ENCODE results near the gene CLCN5. TPM values are rescaled to one million over a fixed set of nuclear protein-coding genes. Genes with fewer than 3 reads are reported as not detected.

CLCN5 gene
- total RNA-seq, 1 experiment from 2014 or later = 10.7 TPM

GRCh38 chrX:49921109-49921508 is 1.3 kb upstream of the CLCN5 start (continued):
- TF ChIP-seq, protein P1, sequence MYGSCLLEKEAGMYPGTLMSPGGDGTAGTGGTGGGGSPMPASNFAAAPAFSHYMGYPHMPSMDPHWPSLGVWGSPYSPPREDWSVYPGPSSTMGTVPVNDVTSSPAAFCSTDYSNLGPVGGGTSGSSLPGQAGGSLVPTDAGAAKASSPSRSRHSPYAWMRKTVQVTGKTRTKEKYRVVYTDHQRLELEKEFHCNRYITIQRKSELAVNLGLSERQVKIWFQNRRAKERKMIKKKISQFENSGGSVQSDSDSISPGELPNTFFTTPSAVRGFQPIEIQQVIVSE (CRISPR knock-in tag; IDR thresholded peaks at IDR 0.05; ENCODE audit: borderline replicate concordance) = no peak
- TF ChIP-seq NR2C2 (CRISPR knock-in tag; IDR thresholded peaks at IDR 0.05) = no peak
- TF ChIP-seq, protein P2, sequence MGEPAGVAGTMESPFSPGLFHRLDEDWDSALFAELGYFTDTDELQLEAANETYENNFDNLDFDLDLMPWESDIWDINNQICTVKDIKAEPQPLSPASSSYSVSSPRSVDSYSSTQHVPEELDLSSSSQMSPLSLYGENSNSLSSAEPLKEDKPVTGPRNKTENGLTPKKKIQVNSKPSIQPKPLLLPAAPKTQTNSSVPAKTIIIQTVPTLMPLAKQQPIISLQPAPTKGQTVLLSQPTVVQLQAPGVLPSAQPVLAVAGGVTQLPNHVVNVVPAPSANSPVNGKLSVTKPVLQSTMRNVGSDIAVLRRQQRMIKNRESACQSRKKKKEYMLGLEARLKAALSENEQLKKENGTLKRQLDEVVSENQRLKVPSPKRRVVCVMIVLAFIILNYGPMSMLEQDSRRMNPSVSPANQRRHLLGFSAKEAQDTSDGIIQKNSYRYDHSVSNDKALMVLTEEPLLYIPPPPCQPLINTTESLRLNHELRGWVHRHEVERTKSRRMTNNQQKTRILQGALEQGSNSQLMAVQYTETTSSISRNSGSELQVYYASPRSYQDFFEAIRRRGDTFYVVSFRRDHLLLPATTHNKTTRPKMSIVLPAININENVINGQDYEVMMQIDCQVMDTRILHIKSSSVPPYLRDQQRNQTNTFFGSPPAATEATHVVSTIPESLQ (CRISPR knock-in tag; IDR thresholded peaks at IDR 0.05) = no peak

GRCh38 chrX:49925176-49925575 is 2.8 kb downstream of the CLCN5 start:
- no peaks in the 10 kb centered on the region for H3K9me3 Mint-ChIP-seq
- CTCF ChIA-PET = no interaction called here
- no peak for ATAC-seq
- H3K4me1 Mint-ChIP-seq = peaks cover 16% of the 10 kb centered on the region
- POLR2A ChIA-PET = no interaction called here
- H3K36me3 Mint-ChIP-seq = peaks cover 5% of the 10 kb centered on the region; the same call in 1 of the 2 replicates
- no peak overlapping the region for H3K27ac Mint-ChIP-seq
- no peak for DNase-seq (ENCODE audit: low spot score)
- peaks cover 19% of the 10 kb centered on the region for H3K27me3 Mint-ChIP-seq (ENCODE audit: low read depth)
- TF ChIP-seq, protein P3, sequence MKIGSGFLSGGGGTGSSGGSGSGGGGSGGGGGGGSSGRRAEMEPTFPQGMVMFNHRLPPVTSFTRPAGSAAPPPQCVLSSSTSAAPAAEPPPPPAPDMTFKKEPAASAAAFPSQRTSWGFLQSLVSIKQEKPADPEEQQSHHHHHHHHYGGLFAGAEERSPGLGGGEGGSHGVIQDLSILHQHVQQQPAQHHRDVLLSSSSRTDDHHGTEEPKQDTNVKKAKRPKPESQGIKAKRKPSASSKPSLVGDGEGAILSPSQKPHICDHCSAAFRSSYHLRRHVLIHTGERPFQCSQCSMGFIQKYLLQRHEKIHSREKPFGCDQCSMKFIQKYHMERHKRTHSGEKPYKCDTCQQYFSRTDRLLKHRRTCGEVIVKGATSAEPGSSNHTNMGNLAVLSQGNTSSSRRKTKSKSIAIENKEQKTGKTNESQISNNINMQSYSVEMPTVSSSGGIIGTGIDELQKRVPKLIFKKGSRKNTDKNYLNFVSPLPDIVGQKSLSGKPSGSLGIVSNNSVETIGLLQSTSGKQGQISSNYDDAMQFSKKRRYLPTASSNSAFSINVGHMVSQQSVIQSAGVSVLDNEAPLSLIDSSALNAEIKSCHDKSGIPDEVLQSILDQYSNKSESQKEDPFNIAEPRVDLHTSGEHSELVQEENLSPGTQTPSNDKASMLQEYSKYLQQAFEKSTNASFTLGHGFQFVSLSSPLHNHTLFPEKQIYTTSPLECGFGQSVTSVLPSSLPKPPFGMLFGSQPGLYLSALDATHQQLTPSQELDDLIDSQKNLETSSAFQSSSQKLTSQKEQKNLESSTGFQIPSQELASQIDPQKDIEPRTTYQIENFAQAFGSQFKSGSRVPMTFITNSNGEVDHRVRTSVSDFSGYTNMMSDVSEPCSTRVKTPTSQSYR (CRISPR knock-in tag; IDR thresholded peaks at IDR 0.05) = no peak
- TF ChIP-seq GRHL2 (CRISPR knock-in tag; IDR thresholded peaks at IDR 0.05; ENCODE audit: insufficient replicate concordance, severe bottlenecking) = no peak
- TF ChIP-seq, protein P4, sequence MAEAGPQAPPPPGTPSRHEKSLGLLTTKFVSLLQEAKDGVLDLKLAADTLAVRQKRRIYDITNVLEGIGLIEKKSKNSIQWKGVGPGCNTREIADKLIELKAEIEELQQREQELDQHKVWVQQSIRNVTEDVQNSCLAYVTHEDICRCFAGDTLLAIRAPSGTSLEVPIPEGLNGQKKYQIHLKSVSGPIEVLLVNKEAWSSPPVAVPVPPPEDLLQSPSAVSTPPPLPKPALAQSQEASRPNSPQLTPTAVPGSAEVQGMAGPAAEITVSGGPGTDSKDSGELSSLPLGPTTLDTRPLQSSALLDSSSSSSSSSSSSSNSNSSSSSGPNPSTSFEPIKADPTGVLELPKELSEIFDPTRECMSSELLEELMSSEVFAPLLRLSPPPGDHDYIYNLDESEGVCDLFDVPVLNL (CRISPR knock-in tag; IDR thresholded peaks at IDR 0.05; ENCODE audit: borderline replicate concordance, low read depth) = no peak
- TF ChIP-seq, protein P5, sequence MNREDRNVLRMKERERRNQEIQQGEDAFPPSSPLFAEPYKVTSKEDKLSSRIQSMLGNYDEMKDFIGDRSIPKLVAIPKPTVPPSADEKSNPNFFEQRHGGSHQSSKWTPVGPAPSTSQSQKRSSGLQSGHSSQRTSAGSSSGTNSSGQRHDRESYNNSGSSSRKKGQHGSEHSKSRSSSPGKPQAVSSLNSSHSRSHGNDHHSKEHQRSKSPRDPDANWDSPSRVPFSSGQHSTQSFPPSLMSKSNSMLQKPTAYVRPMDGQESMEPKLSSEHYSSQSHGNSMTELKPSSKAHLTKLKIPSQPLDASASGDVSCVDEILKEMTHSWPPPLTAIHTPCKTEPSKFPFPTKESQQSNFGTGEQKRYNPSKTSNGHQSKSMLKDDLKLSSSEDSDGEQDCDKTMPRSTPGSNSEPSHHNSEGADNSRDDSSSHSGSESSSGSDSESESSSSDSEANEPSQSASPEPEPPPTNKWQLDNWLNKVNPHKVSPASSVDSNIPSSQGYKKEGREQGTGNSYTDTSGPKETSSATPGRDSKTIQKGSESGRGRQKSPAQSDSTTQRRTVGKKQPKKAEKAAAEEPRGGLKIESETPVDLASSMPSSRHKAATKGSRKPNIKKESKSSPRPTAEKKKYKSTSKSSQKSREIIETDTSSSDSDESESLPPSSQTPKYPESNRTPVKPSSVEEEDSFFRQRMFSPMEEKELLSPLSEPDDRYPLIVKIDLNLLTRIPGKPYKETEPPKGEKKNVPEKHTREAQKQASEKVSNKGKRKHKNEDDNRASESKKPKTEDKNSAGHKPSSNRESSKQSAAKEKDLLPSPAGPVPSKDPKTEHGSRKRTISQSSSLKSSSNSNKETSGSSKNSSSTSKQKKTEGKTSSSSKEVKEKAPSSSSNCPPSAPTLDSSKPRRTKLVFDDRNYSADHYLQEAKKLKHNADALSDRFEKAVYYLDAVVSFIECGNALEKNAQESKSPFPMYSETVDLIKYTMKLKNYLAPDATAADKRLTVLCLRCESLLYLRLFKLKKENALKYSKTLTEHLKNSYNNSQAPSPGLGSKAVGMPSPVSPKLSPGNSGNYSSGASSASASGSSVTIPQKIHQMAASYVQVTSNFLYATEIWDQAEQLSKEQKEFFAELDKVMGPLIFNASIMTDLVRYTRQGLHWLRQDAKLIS (CRISPR knock-in tag; IDR thresholded peaks at IDR 0.05; ENCODE audit: borderline replicate concordance) = no peak
- no peak for TF ChIP-seq FOXK1 (CRISPR knock-in tag; IDR thresholded peaks at IDR 0.05)
- TF ChIP-seq RELA (CRISPR knock-in tag; IDR thresholded peaks at IDR 0.05; ENCODE audit: borderline replicate concordance) = no peak
- TF ChIP-seq ELF4 (CRISPR knock-in tag; IDR thresholded peaks at IDR 0.05; ENCODE audit: low read depth) = no peak
- no peak for TF ChIP-seq SOX15 (CRISPR knock-in tag; IDR thresholded peaks at IDR 0.05)
- TF ChIP-seq FOXP1 (CRISPR knock-in tag; IDR thresholded peaks at IDR 0.05; ENCODE audit: borderline replicate concordance) = no peak
- TF ChIP-seq, protein P1 (CRISPR knock-in tag; IDR thresholded peaks at IDR 0.05; ENCODE audit: borderline replicate concordance) = no peak
- TF ChIP-seq MXD4 (CRISPR knock-in tag; IDR thresholded peaks at IDR 0.05; ENCODE audit: borderline replicate concordance) = no peak
- no peak for TF ChIP-seq ZNF219 (CRISPR knock-in tag; IDR thresholded peaks at IDR 0.05; ENCODE audit: borderline replicate concordance)
- TF ChIP-seq AR (CRISPR knock-in tag; IDR thresholded peaks at IDR 0.05) = no peak
- no peak for TF ChIP-seq EMX1 (CRISPR knock-in tag; IDR thresholded peaks at IDR 0.05)
- H3K4me3 Mint-ChIP-seq = no peak overlapping the region
